ENCODE measurements around the gene SUN1. TPM values are rescaled to one million over a fixed set of nuclear protein-coding genes. Genes with fewer than 3 reads are reported as not detected.
A peak's percentile ranks its signal among the peaks of the same experiment; 100 is the strongest.

Gene SUN1
- total and polyA plus RNA-seq, 9 of the 15 experiments (the other 6 are each of a cell fraction or from before 2014, with no cell fraction given) = 36.8 to 132 (median 62.3) TPM

GRCh38 chr7:873367-874002 is 41.2 kb downstream of the SUN1 start (continued):
- TF ChIP-seq NKRF (IDR thresholded peaks at IDR 0.05; ENCODE audit: borderline replicate concordance) (peak; percentile 79; the same call in 1 of the 2 replicates), HDAC1 (IDR thresholded peaks at IDR 0.05) (peak in 1 of 2 experiments; percentile 84; a peak in 2 of 4 replicates), ZNF318 (IDR thresholded peaks at IDR 0.05; ENCODE audit: borderline replicate concordance in 1 of 2, low read depth in 1 of 2) (peak in 1 of 2 experiments; percentile 28; a peak in 1 of 4 replicates), RB1 (IDR thresholded peaks at IDR 0.05; ENCODE audit: low read depth) (peak; percentile 59; the same call in 1 of the 2 replicates), ZNF311 (CRISPR knock-in tag; IDR thresholded peaks at IDR 0.05) (no peak; the same call in 1 of the 2 replicates), CBFA2T2 (conservative IDR thresholded peaks at IDR 0.05) (peak; percentile 24; the same call in 1 of the 2 replicates), ZNF449 (CRISPR knock-in tag; IDR thresholded peaks at IDR 0.05) (no peak), MBD1 (CRISPR knock-in tag; IDR thresholded peaks at IDR 0.05) (peak; percentile 78), PHF8 (IDR thresholded peaks at IDR 0.05; ENCODE audit: borderline replicate concordance, low read length) (no peak), HMGXB4 (CRISPR knock-in tag; IDR thresholded peaks at IDR 0.05) (peak; percentile 99)
